Measurements from ENCODE around the gene ST6GALNAC6.
"Not testable (repeated sequence)": the region's sequence is repeated elsewhere in the genome, so short reads cannot be mapped to it uniquely, and the experiment has no call there.

The ST6GALNAC6 gene

GRCh38 chr9:127860779-127861178 is 38.6 kb downstream of the ST6GALNAC6 start:
- no peak for DNase-seq (ENCODE audit: low read depth in 1 of 2, low spot score in 1 of 2)

DNA sequence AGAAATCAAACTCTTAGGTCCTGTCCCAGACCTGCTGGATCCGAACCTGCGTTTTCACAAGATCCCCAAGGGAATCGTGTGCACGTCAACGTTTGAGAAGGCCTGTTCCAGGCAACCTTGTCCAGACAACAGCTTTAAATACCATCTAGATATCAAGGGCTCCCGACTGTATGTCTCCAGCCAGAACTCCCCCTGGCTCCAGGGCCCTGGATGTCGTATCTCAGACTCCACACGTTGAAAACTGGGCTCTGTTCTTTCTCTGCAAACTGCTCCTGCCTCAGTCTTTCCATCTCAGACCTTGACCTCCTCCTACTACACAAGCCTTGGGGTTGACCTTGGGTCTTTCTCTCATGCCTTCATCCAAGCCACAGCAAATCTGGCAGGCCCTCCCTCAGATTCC is 39.1 kb downstream of the ST6GALNAC6 start:
- no peak for DNase-seq (ENCODE audit: low read depth in 1 of 2, low spot score in 1 of 2)

- no peak for DNase-seq (ENCODE audit: low read depth in 1 of 2, low spot score in 1 of 2)
These were observed 41.3 kb downstream of the ST6GALNAC6 start for GRCh38 chr9:127858041-127858512.

DNA sequence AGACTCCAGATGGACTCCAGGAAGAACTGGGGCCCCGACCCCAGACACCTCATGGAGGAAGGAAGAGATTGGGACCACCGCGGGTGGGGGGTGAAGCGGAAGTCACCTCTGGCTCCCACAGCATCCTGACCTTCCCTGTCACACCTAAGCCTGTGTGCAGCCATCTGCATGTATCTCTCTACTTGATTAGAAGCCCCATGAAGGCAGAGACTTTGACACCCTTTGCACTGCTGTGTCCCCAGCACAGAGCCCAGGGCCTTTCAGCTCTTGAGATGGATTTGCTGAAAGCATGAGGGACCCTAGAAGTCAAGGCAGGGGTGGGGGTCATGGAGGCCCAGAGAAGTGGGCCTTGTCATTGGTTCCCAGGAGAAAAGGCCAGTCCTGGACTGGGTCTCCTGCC is 42.1 kb downstream of the ST6GALNAC6 start:
- DNase-seq (ENCODE audit: low read depth in 1 of 2, low spot score in 1 of 2) = no peak

DNA sequence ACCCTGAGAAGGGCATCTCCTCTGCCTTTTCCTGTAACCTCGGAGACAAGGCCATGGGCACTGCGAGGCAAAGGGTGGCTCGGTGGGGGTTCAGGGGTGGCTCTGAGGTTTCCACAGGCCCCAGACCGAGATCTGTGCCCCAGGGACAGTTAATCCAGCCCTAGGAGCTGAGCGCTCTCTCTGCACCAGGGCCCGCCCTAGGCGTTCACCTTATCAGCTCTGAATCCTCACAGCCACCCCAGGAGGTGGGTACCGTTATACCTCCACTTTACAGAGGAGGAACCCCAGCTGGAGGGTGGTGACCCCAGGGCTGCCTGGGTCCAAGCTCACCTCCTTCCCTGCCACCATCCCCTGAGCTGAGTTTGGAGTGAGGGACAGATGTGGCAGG is 42.7 kb downstream of the ST6GALNAC6 start:
- DNase-seq (ENCODE audit: low read depth in 1 of 2, low spot score in 1 of 2) = no peak

DNA sequence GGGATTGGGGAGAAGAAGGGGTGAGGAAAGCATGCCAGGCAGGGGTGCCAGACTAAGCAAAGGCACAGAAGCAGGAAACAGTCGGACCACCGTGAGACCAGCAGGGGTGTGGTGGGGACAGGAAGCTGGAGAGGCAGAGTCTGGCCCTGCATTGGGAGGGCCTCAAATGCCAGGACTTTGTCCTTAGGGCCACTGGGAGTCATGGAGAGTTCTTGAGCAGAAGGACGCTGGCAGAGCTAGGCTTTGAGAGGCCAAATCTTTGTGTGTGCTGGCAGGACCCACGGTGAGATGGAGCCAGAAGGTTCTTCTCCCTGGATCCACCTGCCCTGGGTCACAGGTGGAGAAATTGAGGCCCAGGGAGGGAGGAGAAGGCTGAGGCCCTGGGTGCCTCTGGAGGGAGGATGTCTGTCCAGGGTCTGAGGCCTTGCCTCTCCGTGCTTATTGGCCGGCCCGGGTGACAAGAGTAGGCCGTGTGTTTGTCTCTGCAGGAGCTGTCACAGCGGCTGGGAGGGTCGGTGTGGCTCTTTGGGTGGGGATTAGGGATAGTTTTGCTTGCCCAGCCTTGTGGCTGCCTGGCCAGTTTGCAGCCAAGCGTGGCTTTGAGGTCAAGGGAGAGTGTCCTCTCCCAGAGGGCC is 43.2 kb downstream of the ST6GALNAC6 start:
- DNase-seq (ENCODE audit: low read depth in 1 of 2, low spot score in 1 of 2) = no peak

DNA sequence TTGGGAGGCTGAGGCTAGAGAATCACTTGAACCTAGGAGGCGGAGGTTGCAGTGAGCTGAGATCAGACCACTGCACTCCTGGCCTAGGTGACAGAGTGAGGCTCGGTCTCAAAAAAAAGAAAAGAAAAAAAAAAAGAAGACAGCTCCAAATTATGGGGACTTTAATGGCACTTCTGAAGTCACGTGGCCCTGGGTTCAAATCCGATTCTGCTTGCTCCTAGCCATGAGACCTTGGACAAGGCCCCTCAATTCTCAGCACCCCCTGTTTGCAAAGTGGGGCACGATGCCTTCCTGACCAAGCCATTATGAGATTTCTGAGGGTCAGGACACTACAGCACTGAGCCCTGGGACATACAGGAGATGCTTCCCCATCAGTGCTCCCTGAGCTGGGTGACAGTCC is 43.9 kb downstream of the ST6GALNAC6 start:
- DNase-seq (ENCODE audit: low read depth in 1 of 2, low spot score in 1 of 2) = no peak

GRCh38 chr9:127854960-127855359 is 44.4 kb downstream of the ST6GALNAC6 start:
- DNase-seq (ENCODE audit: low read depth in 1 of 2, low spot score in 1 of 2) = no peak

DNA sequence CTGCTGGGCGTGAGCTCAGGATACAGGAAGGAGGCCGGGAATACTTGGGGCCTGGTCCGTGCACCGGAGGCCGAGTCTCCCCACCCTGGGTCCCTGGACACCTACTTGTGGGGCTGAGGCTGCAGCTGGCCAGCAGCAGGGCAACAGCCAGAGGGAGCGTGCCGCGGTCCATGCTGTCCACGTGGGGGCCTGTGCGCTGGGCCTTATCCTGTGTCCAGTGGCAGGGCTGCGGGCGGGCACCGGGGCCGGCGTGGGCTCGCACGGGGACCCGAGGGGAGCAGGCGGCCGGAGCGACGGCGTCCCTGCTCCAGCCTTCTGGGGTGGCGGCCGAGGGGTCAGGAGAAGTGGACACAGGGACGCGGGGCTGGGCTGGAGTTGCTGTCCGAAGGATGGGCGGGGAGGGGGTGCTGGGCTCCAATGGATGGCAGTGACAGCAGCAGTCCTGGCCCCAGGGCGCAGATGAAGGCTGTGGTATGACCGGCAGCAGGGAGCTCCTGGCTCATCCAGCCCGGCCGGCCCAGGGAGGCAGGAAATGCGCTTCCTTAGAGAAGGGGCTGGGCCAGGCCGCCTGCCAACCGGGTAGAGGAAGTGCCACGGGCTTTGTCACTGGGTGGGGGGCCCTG is 45.1 kb downstream of the ST6GALNAC6 start, which contains the start of gene ENG:
ENG (minus strand) TSS at position 475 of the 623 bp plus-strand sequence; CDS start at position 172, 303 bp downstream.
- DNase-seq (ENCODE audit: low read depth in 1 of 2, low spot score in 1 of 2) = no peak

- DNase-seq (ENCODE audit: low read depth in 1 of 2, low spot score in 1 of 2) = no peak
These were observed 45.9 kb downstream of the ST6GALNAC6 start for GRCh38 chr9:127853312-127854183.

DNA sequence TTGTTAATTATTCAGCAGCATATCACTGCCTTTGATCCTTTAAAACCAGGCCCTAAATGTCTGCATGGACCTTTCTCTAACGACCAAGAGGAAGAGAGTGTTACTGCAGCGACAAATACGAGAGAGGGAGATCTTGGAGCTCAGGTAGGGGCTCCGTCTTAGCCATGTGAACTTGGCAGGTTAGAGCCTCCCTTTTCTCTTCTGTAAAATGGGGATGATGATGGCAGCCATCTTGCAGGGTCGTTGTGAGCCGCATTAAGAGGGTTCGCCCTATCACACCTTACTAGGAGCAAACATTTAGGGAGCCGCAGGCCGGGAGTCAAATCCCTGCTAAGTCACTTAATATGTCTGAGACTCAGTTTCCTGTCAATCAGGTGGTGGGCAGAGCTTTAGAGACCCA is 46.6 kb downstream of the ST6GALNAC6 start:
- DNase-seq (ENCODE audit: low read depth in 1 of 2, low spot score in 1 of 2) = no peak

GRCh38 chr9:127850286-127850830 is 49.0 kb downstream of the ST6GALNAC6 start:
- no peak for DNase-seq (ENCODE audit: low read depth in 1 of 2, low spot score in 1 of 2)

- no peak for DNase-seq (ENCODE audit: low read depth in 1 of 2, low spot score in 1 of 2)
These were observed 50.5 kb downstream of the ST6GALNAC6 start for GRCh38 chr9:127848756-127849504.

DNA sequence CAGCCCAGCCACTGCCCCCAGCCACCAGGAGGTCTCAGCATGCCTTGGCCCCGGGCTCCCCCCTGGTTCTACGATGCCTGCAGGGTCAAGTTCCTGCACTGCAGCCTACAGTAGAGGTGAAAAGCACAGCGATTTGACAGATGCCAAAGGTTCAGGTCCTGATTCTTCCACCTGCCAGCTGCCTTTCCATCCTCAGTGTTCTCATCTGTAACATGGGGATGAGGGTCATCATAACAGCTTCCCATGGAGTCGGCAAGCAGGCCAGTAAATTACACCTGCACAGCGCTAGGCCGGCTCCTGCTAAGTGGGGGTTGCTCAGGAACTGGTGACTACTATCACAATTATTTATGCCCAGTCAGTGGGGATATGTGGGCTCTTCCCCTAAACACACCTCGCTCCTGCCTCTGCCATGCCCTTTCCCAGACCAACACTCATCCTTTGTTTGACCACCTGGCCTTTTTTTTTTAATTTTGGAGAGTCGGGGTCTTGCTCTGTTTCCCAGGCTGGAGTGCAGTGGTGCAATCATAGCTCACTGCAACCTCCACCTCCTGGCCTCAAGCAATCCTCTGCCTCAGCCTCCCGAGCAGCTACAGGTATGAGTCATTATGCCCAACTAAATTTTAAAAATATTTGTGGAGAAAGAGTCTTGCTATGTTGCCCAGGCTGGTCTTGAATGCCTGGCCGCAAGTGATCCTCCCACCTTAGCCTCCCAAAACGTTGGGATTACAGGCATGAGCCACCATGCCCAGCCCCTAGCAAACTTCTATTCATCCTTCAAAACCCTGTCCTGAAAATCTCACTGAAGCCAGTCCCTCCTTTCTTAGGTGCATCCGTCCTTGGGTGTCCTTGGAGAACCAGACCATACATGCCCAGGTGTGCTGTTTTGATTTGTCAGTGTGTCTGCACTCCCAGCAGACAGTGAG is 51.3 kb downstream of the ST6GALNAC6 start:
- DNase-seq (ENCODE audit: low read depth in 1 of 2, low spot score in 1 of 2) = no peak

DNA sequence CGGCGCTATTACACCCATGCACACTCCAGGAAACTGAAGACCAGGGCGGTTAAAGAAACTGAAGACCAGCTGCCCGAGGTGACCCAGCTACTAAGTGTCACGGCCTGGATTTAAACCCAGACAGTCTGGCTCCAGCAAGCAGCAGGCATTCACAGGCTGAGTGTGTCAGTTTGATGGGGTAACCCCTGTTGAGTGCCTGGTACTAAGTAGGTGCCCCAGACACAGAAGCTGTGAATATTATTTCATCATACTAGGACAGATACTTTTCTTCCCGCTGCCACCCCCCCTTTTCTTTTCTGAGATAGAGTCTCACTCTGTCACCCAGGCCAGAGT is 52.3 kb downstream of the ST6GALNAC6 start:
- no peak for DNase-seq (ENCODE audit: low read depth in 1 of 2, low spot score in 1 of 2)

DNA sequence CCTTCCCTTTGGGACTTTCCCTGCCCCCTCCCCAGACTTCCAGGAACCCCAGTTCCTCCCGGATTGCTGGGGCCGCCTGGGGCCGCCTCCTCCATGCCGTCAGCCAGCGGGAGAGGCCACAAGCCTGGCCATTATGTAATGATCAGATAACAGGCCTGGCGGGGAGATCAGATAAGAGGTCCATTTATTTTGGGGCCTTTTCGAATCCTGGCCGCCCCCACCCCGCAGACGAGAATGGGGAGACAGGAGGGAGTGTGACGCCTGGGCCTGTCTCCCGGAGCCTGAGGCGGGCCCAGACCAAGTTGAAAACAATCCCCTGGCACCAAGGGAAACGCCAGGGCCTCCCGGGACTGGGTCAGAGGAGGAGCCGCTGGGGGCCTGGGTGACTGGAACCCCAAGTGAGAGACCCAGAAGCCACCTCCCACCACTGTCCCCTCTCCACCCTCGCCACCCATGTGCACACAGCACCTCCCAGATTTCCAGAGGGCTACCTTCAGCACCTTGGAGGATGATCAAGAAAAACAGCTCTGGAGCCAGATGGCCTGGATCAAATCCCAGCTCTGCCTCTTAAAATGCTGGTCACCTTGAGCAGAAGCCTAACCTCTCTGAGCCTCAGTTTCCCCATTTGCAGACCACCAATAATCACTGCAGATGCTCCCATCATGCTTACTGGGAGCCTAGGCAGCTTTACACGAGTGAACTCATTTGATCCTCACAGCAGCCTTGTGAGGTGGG is 52.8 kb downstream of the ST6GALNAC6 start:
- no peak for DNase-seq (ENCODE audit: low read depth in 1 of 2, low spot score in 1 of 2)

DNA sequence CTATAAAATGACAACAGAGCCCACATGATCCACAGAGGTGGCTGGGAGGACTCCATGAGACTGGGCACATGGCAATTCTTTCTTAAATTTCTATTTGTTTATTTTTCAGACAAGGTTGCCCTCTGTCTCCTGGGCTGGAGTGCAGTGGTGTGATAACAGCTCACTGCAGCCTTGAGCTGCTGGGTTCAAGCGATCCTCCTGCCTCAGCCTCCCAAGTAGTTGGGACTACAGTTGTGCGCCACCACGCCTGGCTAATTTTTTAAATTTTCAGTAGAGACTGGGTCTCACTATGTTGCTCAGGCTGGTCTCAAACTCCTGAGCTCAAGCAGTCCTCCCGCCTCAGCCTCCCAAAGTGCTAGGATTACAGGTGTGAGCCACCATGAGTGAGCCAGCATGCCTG is 53.8 kb downstream of the ST6GALNAC6 start:
- DNase-seq (ENCODE audit: low read depth in 1 of 2, low spot score in 1 of 2) = not testable (repeated sequence)

GRCh38 chr9:127844821-127845359 is 54.5 kb downstream of the ST6GALNAC6 start:
- DNase-seq (ENCODE audit: low read depth in 1 of 2, low spot score in 1 of 2) = no peak

All from activated T-helper 1 cell treated with anti-CD3 and anti-CD28 coated beads, Interleukin-2, amount 50 U/mL, for 16 hours (primary cell).